Prostate gland (tissue), 2 donors: ENCODE data around the gene MAP6. TPM values are rescaled to one million over a fixed set of nuclear protein-coding genes. Genes with fewer than 3 reads are reported as not detected.

ENCODE experiments used
- DNase-seq: peaks from one replicate; pipeline ENCODE4 v3.0.0-alpha.2; 2019; ENCODE audit warnings: low spot score
- H3K27ac ChIP-seq, 2 donors: fragments of 200-600 bp; sonication (generic); 2 replicates each; pipeline ENCODE4 v1.5.1; 2017 to 2019
- H3K27me3 ChIP-seq: fragments of 200-600 bp; sonication (generic); replicated peaks from 2 replicates; pipeline ENCODE4 v1.5.1; 2019; ENCODE audit not compliant: insufficient read depth
- H3K36me3 ChIP-seq, 2 donors: fragments of 200-600 bp; sonication (generic); 1 replicate in 1 of 2; 2 replicates in 1 of 2; pipeline versions ENCODE4 v1.5.1 to v1.8.1; 2017 to 2019
- H3K4me1 ChIP-seq: fragments of 200-600 bp; sonication (generic); replicated peaks from 2 replicates; pipeline ENCODE4 v1.5.1; 2019
- H3K4me3 ChIP-seq, 2 donors: fragments of 200-600 bp; sonication (generic); 2 replicates each; pipeline ENCODE4 v1.5.1; 2017 to 2019
- H3K9me3 ChIP-seq: fragments of 200-600 bp; sonication (generic); 2 replicates; pipeline ENCODE4 v1.5.1; 2017
- POLR2A ChIP-seq: fragments of 450-650 bp; IDR thresholded peaks from one replicate; pipeline ENCODE4 v1.6.1; 2016; ENCODE audit warnings: antibody characterized with exemption, mild to moderate bottlenecking
- POLR2AphosphoS5 ChIP-seq: sonication (generic); formaldehyde crosslinking; IDR thresholded peaks from one replicate; pipeline ENCODE4 v1.6.1; 2017; ENCODE audit warnings: antibody characterized with exemption
- WGBS: methylation state at CpG from one replicate; pipeline ENCODE4 v1.1.5; 2018; 5-methylcytosine and 5-hydroxymethylcytosine counted together
- intact Hi-C: fragments of 100-400 bp; cut with DNase I; formaldehyde crosslinking; loops from one replicate; pipeline ENCODE4 v1.14.2; 2022
- total RNA-seq, 2 donors: library from RNA; depleted of rRNA; stranded (reverse); fragments of >200 nt; gene quantifications; one replicate each; pipeline ENCODE4 v1.1.0, GENCODE V29; 2016
- TF ChIP-seq, protein P1 (sequence below), 4 experiments: fragments of 200-600 bp in 2 of 4; fragments of 450-650 bp in 2 of 4; sonication (generic) in 2 of 4; IDR thresholded peaks; 1 replicate in 3 of 4; 2 replicates in 1 of 4; pipeline ENCODE4 v1.5.1; 2016 to 2019; ENCODE audit warnings: antibody characterized with exemption in 4 of 4, mild to moderate bottlenecking in 2 of 4, moderate library complexity in 2 of 4

Gene MAP6
- total RNA-seq, 2 donors from 2014 or later: 15.8 to 21.5 TPM

DNA sequence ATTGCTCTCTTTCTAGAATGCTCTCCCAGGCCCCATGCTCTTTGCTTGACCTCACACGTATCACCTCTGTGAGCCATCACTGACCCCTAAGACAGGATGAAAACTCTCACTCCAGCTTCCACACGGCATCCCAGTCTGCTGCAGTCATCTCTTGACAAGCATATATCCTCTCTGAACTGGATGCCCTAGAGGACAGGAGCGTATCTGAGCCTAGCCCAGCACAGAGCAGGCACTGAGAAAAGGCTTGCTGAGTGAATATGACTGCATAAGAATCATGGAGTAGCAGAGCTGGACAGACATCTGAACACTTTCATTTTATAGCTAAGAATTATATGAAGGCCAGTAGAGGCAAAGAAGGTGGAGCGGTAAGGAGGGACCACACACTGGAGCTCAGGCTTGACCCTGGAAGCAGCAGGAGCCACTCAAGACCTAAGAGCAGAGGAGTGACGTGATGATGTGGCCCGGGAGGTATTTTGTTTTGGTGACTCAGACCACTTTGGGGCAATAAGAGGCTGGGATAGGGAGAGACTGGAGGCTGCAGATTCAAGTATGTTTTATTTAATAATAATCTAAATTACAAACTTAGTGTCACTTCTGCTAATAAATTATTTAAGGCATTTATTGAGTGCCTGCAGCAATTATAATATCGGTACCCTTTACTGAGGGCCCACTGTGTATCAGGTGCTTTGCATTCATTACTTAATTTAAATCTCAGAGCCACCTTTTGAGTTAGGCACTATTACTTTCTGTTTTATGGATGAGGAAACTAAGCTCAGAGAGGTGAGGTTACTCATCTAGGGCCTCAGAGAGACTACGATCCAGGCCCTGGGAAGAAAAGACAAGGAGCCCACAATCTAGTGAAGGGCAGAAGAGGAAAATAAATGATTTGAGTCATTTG, 42.6 kb downstream of the MAP6 start:
- TF ChIP-seq POLR2A: no peak
- TF ChIP-seq POLR2AphosphoS5: no peak
- TF ChIP-seq, protein P1, sequence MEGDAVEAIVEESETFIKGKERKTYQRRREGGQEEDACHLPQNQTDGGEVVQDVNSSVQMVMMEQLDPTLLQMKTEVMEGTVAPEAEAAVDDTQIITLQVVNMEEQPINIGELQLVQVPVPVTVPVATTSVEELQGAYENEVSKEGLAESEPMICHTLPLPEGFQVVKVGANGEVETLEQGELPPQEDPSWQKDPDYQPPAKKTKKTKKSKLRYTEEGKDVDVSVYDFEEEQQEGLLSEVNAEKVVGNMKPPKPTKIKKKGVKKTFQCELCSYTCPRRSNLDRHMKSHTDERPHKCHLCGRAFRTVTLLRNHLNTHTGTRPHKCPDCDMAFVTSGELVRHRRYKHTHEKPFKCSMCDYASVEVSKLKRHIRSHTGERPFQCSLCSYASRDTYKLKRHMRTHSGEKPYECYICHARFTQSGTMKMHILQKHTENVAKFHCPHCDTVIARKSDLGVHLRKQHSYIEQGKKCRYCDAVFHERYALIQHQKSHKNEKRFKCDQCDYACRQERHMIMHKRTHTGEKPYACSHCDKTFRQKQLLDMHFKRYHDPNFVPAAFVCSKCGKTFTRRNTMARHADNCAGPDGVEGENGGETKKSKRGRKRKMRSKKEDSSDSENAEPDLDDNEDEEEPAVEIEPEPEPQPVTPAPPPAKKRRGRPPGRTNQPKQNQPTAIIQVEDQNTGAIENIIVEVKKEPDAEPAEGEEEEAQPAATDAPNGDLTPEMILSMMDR (IDR thresholded peaks at IDR 0.05): no peak

DNA sequence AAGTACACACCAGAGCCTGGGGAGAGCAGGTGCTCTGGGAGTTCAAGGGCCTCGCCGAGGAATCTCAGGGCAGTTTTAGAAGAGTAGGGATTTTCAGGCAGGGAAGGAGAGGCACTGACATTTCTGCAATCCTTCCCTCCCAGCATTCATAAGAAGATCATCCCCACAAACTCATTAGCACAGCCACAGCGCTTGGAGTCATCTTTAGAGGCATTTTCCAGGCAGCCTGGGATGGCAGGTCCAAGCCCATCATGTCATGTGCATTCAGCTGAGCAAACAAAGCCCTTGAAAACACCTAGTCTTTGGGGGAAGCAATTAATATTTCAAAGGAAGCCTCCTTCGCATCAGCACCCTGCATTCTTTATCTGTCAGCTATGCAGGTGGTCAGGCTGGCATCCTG, 43.8 kb downstream of the MAP6 start:
- no peaks in the 10 kb centered on the region for H3K36me3 ChIP-seq
- DNase-seq: no peak
- no peaks in the 10 kb centered on the region for H3K27me3 ChIP-seq
- H3K4me1 ChIP-seq: no peaks in the 10 kb centered on the region
- WGBS: 60% methylated on average over 4 of the region's 4 CpGs
- no peak overlapping the region for H3K4me3 ChIP-seq
- TF ChIP-seq POLR2AphosphoS5 (no peak), POLR2A (no peak)
- TF ChIP-seq, protein P1 (IDR thresholded peaks at IDR 0.05): no peak
- intact Hi-C loops: no loop called here
- no peaks in the 10 kb centered on the region for H3K9me3 ChIP-seq
- no peak overlapping the region for H3K27ac ChIP-seq

More for the DNA sequence above, 42.6 kb downstream of the MAP6 start:
- Histone ChIP-seq H3K4me3 (no peak overlapping the region), H3K4me1 (no peaks in the 10 kb centered on the region), H3K27ac (no peak overlapping the region), H3K9me3 (no peaks in the 10 kb centered on the region), H3K36me3 (no peaks in the 10 kb centered on the region), H3K27me3 (no peaks in the 10 kb centered on the region)
- intact Hi-C loops: no loop called here
- WGBS: 90% methylated on average over 8 of the region's 8 CpGs
- DNase-seq: no peak

DNA sequence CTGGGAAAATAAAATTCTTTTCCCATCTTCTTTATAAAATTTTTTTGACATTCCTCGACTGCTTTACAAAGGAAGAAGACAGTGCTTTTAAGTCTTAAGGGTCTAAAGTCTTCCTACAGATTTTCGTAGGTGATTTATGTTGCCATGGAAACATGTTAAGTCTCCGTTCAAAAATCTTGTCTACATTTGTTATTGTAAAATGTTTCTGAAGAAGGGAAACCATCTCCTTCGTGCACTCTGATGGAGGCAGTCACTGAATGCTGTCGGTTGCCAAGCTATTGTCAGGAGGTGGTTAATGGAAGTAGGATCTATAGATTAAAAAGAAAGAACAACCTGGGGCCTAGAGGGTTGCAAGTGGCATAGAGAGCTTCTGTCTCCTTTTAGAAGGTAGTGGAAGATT, 52.6 kb downstream of the MAP6 start:
- WGBS: 57% methylated on average over 5 of the region's 5 CpGs
- Histone ChIP-seq H3K9me3 (no peaks in the 10 kb centered on the region), H3K4me3 (no peak overlapping the region), H3K36me3 (no peaks in the 10 kb centered on the region), H3K4me1 (no peaks in the 10 kb centered on the region), H3K27me3 (no peaks in the 10 kb centered on the region), H3K27ac (no peak overlapping the region)
- intact Hi-C loops: no loop called here
- DNase-seq: no peak
- TF ChIP-seq, protein P1 (IDR thresholded peaks at IDR 0.05): no peak
- TF ChIP-seq POLR2A (no peak), POLR2AphosphoS5 (no peak)

DNA sequence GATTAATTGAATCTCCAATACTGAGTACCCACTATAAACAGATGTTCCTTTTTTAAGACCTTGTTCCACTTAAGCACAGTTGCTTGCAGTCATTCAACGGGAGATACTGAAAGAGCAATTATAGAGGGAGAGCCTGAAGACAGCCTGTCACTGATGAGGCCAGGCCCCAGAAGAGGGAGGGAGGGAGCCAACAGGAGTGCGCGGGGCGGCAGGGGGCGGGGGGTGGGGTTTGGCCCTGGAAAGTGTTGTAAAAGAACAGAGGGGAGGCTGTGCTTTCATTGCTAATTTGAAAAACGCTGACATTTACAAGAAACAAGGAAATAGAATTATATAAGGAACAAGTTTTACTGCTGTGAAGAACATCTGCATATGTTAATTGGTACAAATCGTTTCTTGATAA, 53.1 kb downstream of the MAP6 start:
- intact Hi-C loops: no loop called here
- no peaks in the 10 kb centered on the region for H3K9me3 ChIP-seq
- TF ChIP-seq, protein P1 (IDR thresholded peaks at IDR 0.05): no peak
- no peak for TF ChIP-seq POLR2A
- no peak for TF ChIP-seq POLR2AphosphoS5
- H3K27ac ChIP-seq: no peak overlapping the region
- H3K36me3 ChIP-seq: no peaks in the 10 kb centered on the region
- H3K4me3 ChIP-seq: no peak overlapping the region
- no peaks in the 10 kb centered on the region for H3K27me3 ChIP-seq
- WGBS: 15% methylated on average over 7 of the region's 7 CpGs
- H3K4me1 ChIP-seq: no peaks in the 10 kb centered on the region
- DNase-seq: no peak

GRCh38 chr11:75611823-75612222, 57.0 kb downstream of the MAP6 start:
- TF ChIP-seq POLR2A: no peak
- TF ChIP-seq, protein P1 (IDR thresholded peaks at IDR 0.05): no peak
- no peak for TF ChIP-seq POLR2AphosphoS5
- intact Hi-C loops: no loop called here
- DNase-seq: no peak
- Histone ChIP-seq H3K36me3 (no peaks in the 10 kb centered on the region), H3K4me1 (no peaks in the 10 kb centered on the region), H3K9me3 (no peaks in the 10 kb centered on the region), H3K27me3 (no peaks in the 10 kb centered on the region), H3K27ac (no peak overlapping the region), H3K4me3 (no peak overlapping the region)
- 93% methylated on average over 3 of the region's 3 CpGs for WGBS
